ENCODE results near the gene ACY1. TPM values are rescaled to one million over a fixed set of nuclear protein-coding genes. Genes with fewer than 3 reads are reported as not detected.

Gene ACY1
- total RNA-seq, 2 experiments from 2014 or later = 3.3 to 4.0 TPM

GRCh38 chr3:52030714-52031310, 47.5 kb downstream of the ACY1 start:
- H3K4me3 ChIP-seq (ENCODE audit: low read depth, low read length, poor library complexity, severe bottlenecking) = no peak overlapping the region
- no TSS peak for BruUV-seq (replicated peaks)
- no peaks in the 10 kb centered on the region for H3K9me2 ChIP-seq (ENCODE audit: insufficient read depth, low read length)
- no peaks in the 10 kb centered on the region for H4K20me1 ChIP-seq (ENCODE audit: insufficient read depth, low read length)
- no peaks in the 10 kb centered on the region for H3K4me1 ChIP-seq (ENCODE audit: insufficient read depth, low read length, poor library complexity, severe bottlenecking)
- H3K36me3 ChIP-seq (ENCODE audit: insufficient read depth, low read length) = no peaks in the 10 kb centered on the region
- DNase-seq (ENCODE audit: low spot score) = no peak
- ChIA-PET POLR2A (interaction anchor here (1.4 kb wide), 1 partner anchor 22 kb away, joined by 3 read pairs; no protein-coding TSS in a partner anchor), CTCF (ENCODE audit: unreplicated experiment) (interaction anchor here (1.1 kb wide), 1 partner anchor 26 kb away, joined by 6 read pairs; no protein-coding TSS in a partner anchor)
- intact Hi-C loops (cut with micrococcal nuclease; ENCODE audit: unreplicated experiment) = no loop called here
- H3K79me2 ChIP-seq (ENCODE audit: insufficient read depth, low read depth, low read length) = no peaks in the 10 kb centered on the region
- no peak overlapping the region for H3K27ac ChIP-seq (ENCODE audit: low read depth, low read length, poor library complexity, severe bottlenecking)
- no peak overlapping the region for H3K4me2 ChIP-seq (ENCODE audit: low read length)
- no peaks in the 10 kb centered on the region for H3K9me3 ChIP-seq (ENCODE audit: low read length)
- no peak for TF ChIP-seq EZH2phosphoT487 (IDR thresholded peaks at IDR 0.05; ENCODE audit: borderline replicate concordance, low read depth, low read length)
- no peak for TF ChIP-seq CTCF (conservative IDR thresholded peaks at IDR 0.05; ENCODE audit: low read length)
- no peak overlapping the region for H2AFZ ChIP-seq (ENCODE audit: low read length)

GRCh38 chr3:52031896-52032295, 48.6 kb downstream of the ACY1 start:
- intact Hi-C loops (cut with micrococcal nuclease; ENCODE audit: unreplicated experiment) = no loop called here
- Histone ChIP-seq H3K36me3 (ENCODE audit: insufficient read depth, low read length) (no peaks in the 10 kb centered on the region), H3K4me1 (ENCODE audit: insufficient read depth, low read length, poor library complexity, severe bottlenecking) (no peaks in the 10 kb centered on the region), H3K27ac (ENCODE audit: low read depth, low read length, poor library complexity, severe bottlenecking) (no peak overlapping the region), H3K79me2 (ENCODE audit: insufficient read depth, low read depth, low read length) (no peaks in the 10 kb centered on the region), H3K9me2 (ENCODE audit: insufficient read depth, low read length) (no peaks in the 10 kb centered on the region), H3K4me3 (ENCODE audit: low read depth, low read length, poor library complexity, severe bottlenecking) (no peak overlapping the region), H3K9me3 (ENCODE audit: low read length) (no peaks in the 10 kb centered on the region), H4K20me1 (ENCODE audit: insufficient read depth, low read length) (no peaks in the 10 kb centered on the region), H2AFZ (ENCODE audit: low read length) (no peak overlapping the region), H3K4me2 (ENCODE audit: low read length) (no peak overlapping the region)
- no TSS peak for BruUV-seq (replicated peaks)
- DNase-seq (ENCODE audit: low spot score) = no peak
- ChIA-PET POLR2A (interaction anchor here (1.4 kb wide), 1 partner anchor 21 kb away, joined by 3 read pairs; no protein-coding TSS in a partner anchor), CTCF (ENCODE audit: unreplicated experiment) (interaction anchor here (0.6 to 1.1 kb wide), 2 partner anchors 12 to 25 kb away, joined by 3 to 6 read pairs; no protein-coding TSS in a partner anchor)
- TF ChIP-seq EZH2phosphoT487 (IDR thresholded peaks at IDR 0.05; ENCODE audit: borderline replicate concordance, low read depth, low read length) (no peak), CTCF (conservative IDR thresholded peaks at IDR 0.05; ENCODE audit: low read length) (no peak)

Measured in OCI-LY7 (cell line).